Liver (tissue), 3 donors: ENCODE measurements around the gene BARX1.

Experiments
- ATF3 ChIP-seq: IDR thresholded peaks from 2 replicates; pipeline ENCODE4 v1.6.1; 2016; ENCODE audit warnings: antibody characterized with exemption
- CTCF ChIP-seq: fragments of 150-350 bp; IDR thresholded peaks from 2 replicates; pipeline ENCODE4 v1.5.1; 2017; ENCODE audit warnings: improper control_type of control experiment, low read depth, low read length; ENCODE audit not compliant: missing input control
- EGR1 ChIP-seq, 2 donors: IDR thresholded peaks; 2 replicates each; pipeline ENCODE4 v1.6.1; 2016 to 2018; ENCODE audit warnings: antibody characterized with exemption in 2 of 2, low read depth in 2 of 2
- FOXA1 ChIP-seq: IDR thresholded peaks from 2 replicates; pipeline ENCODE4 v1.6.1; 2016; ENCODE audit warnings: antibody characterized with exemption
- JUND ChIP-seq, 2 donors: IDR thresholded peaks; 2 replicates each; pipeline ENCODE4 v1.6.1; 2016; ENCODE audit warnings: antibody characterized with exemption in 2 of 2
- MAX ChIP-seq: IDR thresholded peaks from 2 replicates; pipeline ENCODE4 v1.6.1; 2016; ENCODE audit warnings: antibody characterized with exemption
- SP1 ChIP-seq: IDR thresholded peaks from 2 replicates; pipeline ENCODE4 v1.6.1; 2018; ENCODE audit warnings: antibody characterized with exemption, mild to moderate bottlenecking
- YY1 ChIP-seq: IDR thresholded peaks from 2 replicates; pipeline ENCODE4 v1.6.1; 2016; ENCODE audit warnings: antibody characterized with exemption, mild to moderate bottlenecking
- donor health status: healthy.
- donor health status: healthy.

GRCh38 chr9:93909242-93909616 lies 45.9 kb downstream of the BARX1 start:
- TF ChIP-seq CTCF (no peak), SP1 (no peak), FOXA1 (no peak), MAX (no peak), YY1 (no peak), EGR1 (IDR thresholded peaks at IDR 0.05; ENCODE audit: low read depth in 2 of 2) (no peak), JUND (IDR thresholded peaks at IDR 0.05) (no peak), ATF3 (no peak)
